Suppressor macrophage treated with lipopolysaccharide for 4 hours (primary cell): Measurements from ENCODE around the gene STIM2.
A peak's percentile ranks its signal among the peaks of the same experiment; 100 is the strongest.

Source experiments
- DNase-seq: peaks from one replicate; pipeline ENCODE4 v3.0.0-alpha.2; 2020

The STIM2 gene

DNA sequence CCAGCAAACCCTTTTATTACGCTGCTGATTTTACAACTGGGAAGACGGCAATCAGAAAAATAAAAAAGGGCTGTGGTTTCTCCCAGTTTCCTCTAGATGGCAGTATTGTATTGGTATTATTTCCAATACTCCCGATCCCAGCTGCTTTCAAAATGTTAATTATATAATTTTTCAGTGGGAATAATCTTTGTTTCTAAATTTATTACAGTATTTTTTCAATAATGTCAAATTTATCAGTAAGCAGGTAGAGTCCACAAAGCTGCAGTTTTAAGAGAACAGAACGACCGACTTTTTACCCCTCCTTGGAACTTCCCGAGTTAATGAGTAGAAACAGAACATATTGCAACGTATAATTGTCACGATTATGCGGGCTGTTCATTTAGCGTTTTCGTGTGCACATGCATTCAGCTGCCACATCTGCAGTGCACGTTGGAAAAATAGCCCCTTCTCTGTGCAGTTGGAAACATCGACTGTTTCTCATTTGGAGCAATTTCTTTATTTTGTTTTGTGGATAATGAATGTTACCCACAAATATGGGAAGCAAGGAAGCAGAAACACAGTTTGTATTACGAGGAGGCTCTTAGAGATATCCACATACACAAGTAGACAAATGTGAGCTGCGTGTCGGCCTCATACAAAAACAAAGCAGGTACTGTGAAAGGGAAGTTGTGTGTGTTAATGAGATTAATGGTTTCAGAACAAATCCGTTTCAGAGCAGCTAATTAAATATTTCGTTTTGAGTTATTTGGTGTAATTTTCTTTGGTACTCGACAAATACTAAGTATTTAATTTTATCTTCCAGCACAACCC is 188.0 kb downstream of the STIM2 start:
- DNase-seq, result peak; percentile 55

- no peak for DNase-seq
Measured at GRCh38 chr4:27049239-27049829, 188.7 kb downstream of the STIM2 start.

GRCh38 chr4:27050731-27051130 is 190.1 kb downstream of the STIM2 start:
- DNase-seq, result no peak

- no peak for DNase-seq
Measured at GRCh38 chr4:27055221-27055760, 194.7 kb downstream of the STIM2 start.

DNA sequence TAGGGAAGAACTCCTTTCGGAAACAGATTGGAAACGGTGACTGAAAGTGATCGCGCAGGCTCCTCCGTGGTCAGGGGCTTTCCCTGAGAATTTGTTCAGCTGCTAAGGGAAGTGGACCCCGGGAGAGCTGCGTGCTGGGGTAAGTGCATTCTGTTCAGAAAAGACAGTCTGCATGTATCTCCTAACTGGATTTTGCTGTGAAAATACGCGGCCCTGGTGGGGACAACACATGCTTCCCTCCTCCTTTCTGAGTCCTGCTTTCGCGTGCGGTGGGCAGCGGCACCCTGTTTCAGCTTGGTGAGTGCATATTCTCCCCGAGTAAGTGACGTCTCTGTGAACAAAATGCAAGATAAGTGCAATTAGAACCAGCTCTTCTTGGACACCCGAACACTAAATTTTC is 195.6 kb downstream of the STIM2 start:
- no peak for DNase-seq

DNA sequence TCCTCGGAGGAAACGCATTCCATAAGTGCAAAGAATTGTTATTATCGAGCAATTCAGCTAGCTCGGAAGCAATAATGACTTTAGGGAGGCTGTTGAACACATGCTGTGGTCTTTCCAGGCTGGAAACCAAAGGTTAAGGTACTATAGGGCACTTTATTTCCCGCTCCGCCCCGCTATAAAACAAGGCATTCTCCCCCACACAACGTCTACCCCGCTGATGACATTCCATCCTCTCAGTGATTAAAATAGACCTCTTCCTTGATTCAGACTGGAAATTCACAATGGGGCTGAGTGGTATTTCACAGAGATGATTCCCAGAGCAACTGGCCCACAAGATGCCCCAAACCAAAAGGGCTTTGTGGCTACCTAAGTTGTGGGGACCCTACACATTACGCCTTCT is 196.4 kb downstream of the STIM2 start:
- DNase-seq, result no peak

GRCh38 chr4:27057662-27058061 is 197.0 kb downstream of the STIM2 start:
- DNase-seq, result no peak

DNA sequence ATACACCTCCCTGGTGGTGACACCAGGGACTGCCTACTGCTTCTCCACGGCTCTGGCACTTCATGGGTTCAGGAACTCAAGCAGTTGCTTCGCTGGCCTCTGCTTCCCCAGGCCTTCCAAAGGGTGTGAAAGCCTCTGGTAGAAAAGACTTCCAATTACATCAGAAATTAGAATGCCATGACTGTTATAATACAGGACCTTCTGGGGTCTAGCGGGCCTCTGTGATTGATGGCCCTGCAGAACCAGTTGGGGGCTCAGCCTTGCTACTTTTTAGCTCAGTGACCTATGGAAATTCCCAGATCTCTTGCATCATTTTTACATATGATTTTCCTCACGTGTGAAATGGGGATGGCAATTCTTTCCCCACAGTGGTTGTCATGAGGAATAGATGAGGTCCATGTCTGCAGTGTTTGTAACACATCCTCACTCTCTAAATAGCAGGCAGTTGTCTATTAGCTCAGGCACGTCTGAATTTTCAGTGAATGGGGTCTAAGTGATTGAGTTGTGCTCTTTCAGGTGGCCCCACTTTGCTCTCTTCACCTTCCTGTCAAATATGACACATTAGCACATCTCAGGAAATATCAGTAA is 198.3 kb downstream of the STIM2 start:
- DNase-seq, result no peak

DNA sequence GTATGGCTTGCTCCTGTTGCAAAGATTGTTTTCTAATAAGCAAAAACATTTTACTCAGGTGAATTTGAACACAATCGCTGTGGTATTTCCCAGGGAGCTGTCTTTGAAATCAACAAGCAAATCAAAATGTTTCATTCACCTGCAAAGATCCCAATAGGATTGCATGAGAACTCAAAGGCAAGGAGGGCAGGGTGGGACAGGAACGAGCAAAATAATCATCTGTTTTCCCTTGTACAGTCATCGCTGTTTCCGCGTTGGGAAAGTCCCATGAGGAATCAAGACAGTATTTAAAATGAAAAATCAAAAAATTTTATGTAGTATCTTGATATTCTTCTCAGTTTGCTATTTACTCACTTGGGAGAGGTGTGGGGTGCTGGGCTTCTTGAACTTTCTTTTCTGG is 198.8 kb downstream of the STIM2 start:
- DNase-seq, result no peak

- DNase-seq, result no peak
Measured at GRCh38 chr4:27062256-27062655, 201.6 kb downstream of the STIM2 start.

DNA sequence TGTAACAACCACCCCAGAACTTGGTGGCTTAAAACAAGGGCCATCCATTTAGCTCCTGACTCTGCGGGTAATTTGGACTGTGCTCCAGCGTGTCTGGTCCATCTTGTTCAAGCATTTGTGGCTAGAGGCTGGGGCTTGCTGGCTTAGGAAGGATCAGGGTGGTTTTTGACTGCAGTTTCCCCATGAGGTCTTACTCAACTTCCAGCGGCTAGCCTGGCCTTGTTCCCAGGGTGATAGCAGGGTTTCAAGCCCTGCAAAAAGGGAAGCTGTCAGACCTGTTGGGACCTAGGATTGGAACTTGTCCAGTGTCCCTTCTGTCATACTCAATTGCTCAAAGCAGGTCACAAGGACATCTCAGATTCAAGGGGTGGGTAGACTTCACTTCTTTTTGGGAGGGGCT is 205.9 kb downstream of the STIM2 start:
- peak; percentile 79 for DNase-seq

- DNase-seq, result peak; percentile 43
Measured at GRCh38 chr4:27068151-27068867, 207.7 kb downstream of the STIM2 start.
